ENCODE measurements around the gene ASTN2. TPM values are rescaled to one million over a fixed set of nuclear protein-coding genes. Genes with fewer than 3 reads are reported as not detected.

ASTN2 gene
- total RNA-seq, 2 experiments from 2014 or later: 1.7 to 4.2 TPM

DNA sequence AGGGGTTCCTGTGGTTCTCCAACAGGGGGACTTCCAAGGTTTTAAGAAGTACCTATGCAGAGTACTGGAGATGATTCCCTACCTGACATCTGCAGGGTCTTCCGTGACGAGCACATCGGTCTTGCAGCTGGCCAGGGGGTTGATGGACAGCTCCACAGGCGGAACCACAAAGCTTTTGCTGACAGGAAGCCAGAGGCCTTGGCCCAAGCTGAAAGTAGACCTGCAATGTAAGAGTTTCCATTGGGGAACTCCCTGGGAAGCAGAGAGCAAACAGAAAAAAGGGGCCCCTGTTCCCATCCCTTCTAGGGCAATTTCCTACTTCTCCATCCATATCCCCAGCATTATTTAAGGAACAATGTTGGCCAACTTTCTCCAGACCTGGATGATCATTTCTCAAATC lies 439.7 kb downstream of the ASTN2 start:
- no peaks in the 10 kb centered on the region for H3K79me2 ChIP-seq (ENCODE audit: insufficient read depth, low read depth, low read length)
- H3K36me3 ChIP-seq (ENCODE audit: insufficient read depth, low read length): no peaks in the 10 kb centered on the region
- no peak overlapping the region for H3K4me3 ChIP-seq (ENCODE audit: low read depth, low read length, poor library complexity, severe bottlenecking)
- ChIA-PET POLR2A (interaction anchor here (0.6 to 1.4 kb wide), 2 partner anchors 11 to 399 kb away, joined by 3 read pairs; no protein-coding TSS in a partner anchor), CTCF (ENCODE audit: unreplicated experiment) (no interaction called here)
- no peaks in the 10 kb centered on the region for H3K9me2 ChIP-seq (ENCODE audit: insufficient read depth, low read length)
- H3K4me1 ChIP-seq (ENCODE audit: insufficient read depth, low read length, poor library complexity, severe bottlenecking): no peaks in the 10 kb centered on the region
- DNase-seq (ENCODE audit: low spot score): no peak
- H3K9me3 ChIP-seq (ENCODE audit: low read length): no peaks in the 10 kb centered on the region
- H2AFZ ChIP-seq (ENCODE audit: low read length): no peak overlapping the region
- intact Hi-C loops (cut with micrococcal nuclease; ENCODE audit: unreplicated experiment): no loop called here
- BruUV-seq (replicated peaks): no TSS peak
- H4K20me1 ChIP-seq (ENCODE audit: insufficient read depth, low read length): no peaks in the 10 kb centered on the region
- TF ChIP-seq, protein P1, sequence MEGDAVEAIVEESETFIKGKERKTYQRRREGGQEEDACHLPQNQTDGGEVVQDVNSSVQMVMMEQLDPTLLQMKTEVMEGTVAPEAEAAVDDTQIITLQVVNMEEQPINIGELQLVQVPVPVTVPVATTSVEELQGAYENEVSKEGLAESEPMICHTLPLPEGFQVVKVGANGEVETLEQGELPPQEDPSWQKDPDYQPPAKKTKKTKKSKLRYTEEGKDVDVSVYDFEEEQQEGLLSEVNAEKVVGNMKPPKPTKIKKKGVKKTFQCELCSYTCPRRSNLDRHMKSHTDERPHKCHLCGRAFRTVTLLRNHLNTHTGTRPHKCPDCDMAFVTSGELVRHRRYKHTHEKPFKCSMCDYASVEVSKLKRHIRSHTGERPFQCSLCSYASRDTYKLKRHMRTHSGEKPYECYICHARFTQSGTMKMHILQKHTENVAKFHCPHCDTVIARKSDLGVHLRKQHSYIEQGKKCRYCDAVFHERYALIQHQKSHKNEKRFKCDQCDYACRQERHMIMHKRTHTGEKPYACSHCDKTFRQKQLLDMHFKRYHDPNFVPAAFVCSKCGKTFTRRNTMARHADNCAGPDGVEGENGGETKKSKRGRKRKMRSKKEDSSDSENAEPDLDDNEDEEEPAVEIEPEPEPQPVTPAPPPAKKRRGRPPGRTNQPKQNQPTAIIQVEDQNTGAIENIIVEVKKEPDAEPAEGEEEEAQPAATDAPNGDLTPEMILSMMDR (conservative IDR thresholded peaks at IDR 0.05; ENCODE audit: low read length): no peak
- no peak for TF ChIP-seq EZH2phosphoT487 (IDR thresholded peaks at IDR 0.05; ENCODE audit: borderline replicate concordance, low read depth, low read length)
- H3K27ac ChIP-seq (ENCODE audit: low read depth, low read length, poor library complexity, severe bottlenecking): no peak overlapping the region
- H3K4me2 ChIP-seq (ENCODE audit: low read length): no peak overlapping the region

DNA sequence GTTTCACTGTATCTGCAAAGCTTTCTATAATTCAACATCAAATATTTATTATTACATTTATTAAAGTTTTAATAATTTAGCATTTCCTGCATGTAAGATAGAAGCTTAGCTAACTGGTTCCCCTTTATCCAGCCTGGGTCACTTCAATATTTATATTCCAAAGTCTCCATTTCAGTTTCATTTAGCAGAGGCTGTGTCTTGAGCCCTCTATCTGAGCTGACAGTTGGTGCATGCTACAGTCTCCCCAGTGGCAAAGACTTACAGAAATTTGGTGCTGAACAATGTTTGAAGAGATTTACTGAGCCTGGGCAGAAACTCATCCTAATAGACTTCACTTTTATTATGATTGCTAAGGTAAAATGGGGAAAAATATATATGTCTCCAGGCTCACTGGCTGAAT lies 448.7 kb downstream of the ASTN2 start:
- BruUV-seq (replicated peaks): no TSS peak
- H3K4me2 ChIP-seq (ENCODE audit: low read length): no peak overlapping the region
- DNase-seq (ENCODE audit: low spot score): no peak
- no peak overlapping the region for H3K27ac ChIP-seq (ENCODE audit: low read depth, low read length, poor library complexity, severe bottlenecking)
- no peaks in the 10 kb centered on the region for H4K20me1 ChIP-seq (ENCODE audit: insufficient read depth, low read length)
- H3K79me2 ChIP-seq (ENCODE audit: insufficient read depth, low read depth, low read length): no peaks in the 10 kb centered on the region
- TF ChIP-seq EZH2phosphoT487 (IDR thresholded peaks at IDR 0.05; ENCODE audit: borderline replicate concordance, low read depth, low read length): no peak
- TF ChIP-seq, protein P1 (conservative IDR thresholded peaks at IDR 0.05; ENCODE audit: low read length): no peak
- ChIA-PET CTCF (ENCODE audit: unreplicated experiment) (no interaction called here), POLR2A (interaction anchor here (0.6 kb wide), 1 partner anchor 11 kb away, joined by 3 read pairs; no protein-coding TSS in a partner anchor)
- intact Hi-C loops (cut with micrococcal nuclease; ENCODE audit: unreplicated experiment): no loop called here
- H3K36me3 ChIP-seq (ENCODE audit: insufficient read depth, low read length): no peaks in the 10 kb centered on the region
- H3K4me3 ChIP-seq (ENCODE audit: low read depth, low read length, poor library complexity, severe bottlenecking): no peak overlapping the region
- no peak overlapping the region for H2AFZ ChIP-seq (ENCODE audit: low read length)
- H3K9me3 ChIP-seq (ENCODE audit: low read length): no peaks in the 10 kb centered on the region
- no peaks in the 10 kb centered on the region for H3K4me1 ChIP-seq (ENCODE audit: insufficient read depth, low read length, poor library complexity, severe bottlenecking)
- H3K9me2 ChIP-seq (ENCODE audit: insufficient read depth, low read length): no peaks in the 10 kb centered on the region

DNA sequence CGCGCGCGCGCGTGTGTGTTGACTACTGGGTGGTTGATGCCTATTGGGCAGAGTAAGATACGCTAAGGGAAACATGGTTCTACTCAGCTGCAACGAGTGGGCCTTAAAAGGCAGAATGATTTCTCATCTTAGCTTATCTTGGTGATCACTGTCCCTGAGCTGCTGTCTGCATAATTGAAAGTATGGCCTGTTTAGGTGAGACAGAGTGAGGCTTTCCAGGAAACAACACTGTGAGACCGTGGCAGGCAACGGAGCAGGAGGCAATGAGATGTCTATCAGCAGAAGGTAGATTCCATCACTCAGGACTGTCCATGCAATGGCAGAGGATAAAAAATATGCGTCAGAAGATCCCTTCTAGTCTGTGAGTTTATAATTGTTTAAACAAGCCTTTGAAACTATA lies 450.6 kb downstream of the ASTN2 start:
- Histone ChIP-seq H3K4me3 (ENCODE audit: low read depth, low read length, poor library complexity, severe bottlenecking) (no peak overlapping the region), H3K27ac (ENCODE audit: low read depth, low read length, poor library complexity, severe bottlenecking) (no peak overlapping the region), H3K9me3 (ENCODE audit: low read length) (no peaks in the 10 kb centered on the region), H3K4me2 (ENCODE audit: low read length) (no peak overlapping the region), H3K79me2 (ENCODE audit: insufficient read depth, low read depth, low read length) (no peaks in the 10 kb centered on the region), H3K9me2 (ENCODE audit: insufficient read depth, low read length) (no peaks in the 10 kb centered on the region), H3K4me1 (ENCODE audit: insufficient read depth, low read length, poor library complexity, severe bottlenecking) (no peaks in the 10 kb centered on the region), H4K20me1 (ENCODE audit: insufficient read depth, low read length) (no peaks in the 10 kb centered on the region), H3K36me3 (ENCODE audit: insufficient read depth, low read length) (no peaks in the 10 kb centered on the region), H2AFZ (ENCODE audit: low read length) (no peak overlapping the region)
- ChIA-PET CTCF (ENCODE audit: unreplicated experiment) (no interaction called here), POLR2A (interaction anchor here (0.6 to 1.3 kb wide), 2 partner anchors 10 to 20 kb away, joined by 3 read pairs; no protein-coding TSS in a partner anchor)
- TF ChIP-seq, protein P1 (conservative IDR thresholded peaks at IDR 0.05; ENCODE audit: low read length): no peak
- no peak for TF ChIP-seq EZH2phosphoT487 (IDR thresholded peaks at IDR 0.05; ENCODE audit: borderline replicate concordance, low read depth, low read length)
- intact Hi-C loops (cut with micrococcal nuclease; ENCODE audit: unreplicated experiment): no loop called here
- BruUV-seq (replicated peaks): no TSS peak
- no peak for DNase-seq (ENCODE audit: low spot score)
